IgD-negative memory B cell (primary cell): ENCODE data around the gene NAE1. TPM values are rescaled to one million over a fixed set of nuclear protein-coding genes. Genes with fewer than 3 reads are reported as not detected.

ENCODE experiments used
- H3K27ac Mint-ChIP-seq, 3 donors: one replicate each; pipeline ENCODE4 v1.8.0; 2020 to 2022; ENCODE audit warnings: mild to moderate bottlenecking in 3 of 3, mixed read lengths in 3 of 3, moderate library complexity in 1 of 3
- H3K27me3 Mint-ChIP-seq: one replicate; pipeline ENCODE4 v1.8.0; 2021; ENCODE audit warnings: mixed read lengths
- H3K36me3 Mint-ChIP-seq: one replicate; pipeline ENCODE4 v1.8.0; 2020; ENCODE audit warnings: mild to moderate bottlenecking, mixed read lengths
- H3K4me1 Mint-ChIP-seq, 3 donors: one replicate each; pipeline ENCODE4 v1.8.0; 2020 to 2022; ENCODE audit warnings: mixed read lengths in 3 of 3, mild to moderate bottlenecking in 1 of 3
- H3K4me3 Mint-ChIP-seq, 4 donors: one replicate each; pipeline ENCODE4 v1.8.0; 2020 to 2022; ENCODE audit warnings: mild to moderate bottlenecking in 4 of 4, mixed read lengths in 4 of 4, moderate library complexity in 3 of 4
- H3K9me3 Mint-ChIP-seq, 3 donors: one replicate each; pipeline ENCODE4 v1.8.0; 2020 to 2021; ENCODE audit warnings: mixed read lengths in 3 of 3, mild to moderate bottlenecking in 1 of 3
- polyA plus RNA-seq: library from polyadenylated mRNA; unstranded; fragments of 300-500 nt; fragmentation: Illumina TruSeq; gene quantifications from one replicate; pipeline ENCODE4 v1.2.3, GENCODE V29; 2021

Gene NAE1
- polyA plus RNA-seq, 1 donor from 2014 or later, result 55.5 TPM

GRCh38 chr16:66844342-66845079, 13.7 kb upstream of the NAE1 start, which contains the start of gene CA7:
CA7 (plus strand) TSS chr16:66844414; CDS start chr16:66844488, 74 bp downstream.
- Mint-ChIP-seq H3K4me3 (peak within 1 kb of the TSS in 3 of 4 donors; percentile 66 to 77 (median 67)), H3K36me3 (no peaks in the 10 kb centered on the region), H3K9me3 (no peaks in the 10 kb centered on the region), H3K27me3 (peaks cover 33% of the 10 kb centered on the region), H3K4me1 (peaks cover 0 to 5% (median 5%) of the 10 kb centered on the region in 3 donors), H3K27ac (no peak within 1 kb of the TSS)

DNA sequence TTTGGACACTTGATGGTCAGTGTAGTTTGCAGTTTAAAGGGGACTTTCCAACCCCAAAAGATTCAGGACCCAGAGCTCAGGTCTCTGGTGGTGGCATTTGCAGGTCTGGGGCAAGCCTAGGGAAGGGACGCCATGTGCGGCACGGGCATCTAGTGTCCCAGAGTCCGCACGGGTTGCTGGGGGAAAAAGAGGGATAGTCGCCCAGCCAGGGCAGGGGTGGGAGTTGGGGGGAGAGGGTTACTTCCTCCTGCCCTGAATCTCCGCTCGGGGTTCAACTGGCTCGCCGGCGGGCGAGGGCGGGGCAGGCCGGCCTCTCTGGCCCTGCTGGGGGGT, 13.2 kb upstream of the NAE1 start:
- no peaks in the 10 kb centered on the region for H3K9me3 Mint-ChIP-seq
- H3K27me3 Mint-ChIP-seq, result peaks cover 33% of the 10 kb centered on the region
- peak overlapping the region in 3 of 4 donors; percentile 66 to 77 (median 67) for H3K4me3 Mint-ChIP-seq
- H3K4me1 Mint-ChIP-seq, result peaks cover 0 to 5% (median 5%) of the 10 kb centered on the region in 3 donors
- H3K27ac Mint-ChIP-seq, result no peak overlapping the region
- no peaks in the 10 kb centered on the region for H3K36me3 Mint-ChIP-seq

- Mint-ChIP-seq H3K27me3 (peaks cover 30% of the 10 kb centered on the region), H3K4me1 (peaks cover 0 to 5% (median 5%) of the 10 kb centered on the region in 3 donors), H3K4me3 (peak overlapping the region in 2 of 4 donors; percentile 67 to 73), H3K27ac (no peak overlapping the region), H3K36me3 (no peaks in the 10 kb centered on the region), H3K9me3 (peaks cover 0 to 5% (median 2%) of the 10 kb centered on the region in 3 donors)
These were observed 12.4 kb upstream of the NAE1 start for GRCh38 chr16:66843191-66843590.

DNA sequence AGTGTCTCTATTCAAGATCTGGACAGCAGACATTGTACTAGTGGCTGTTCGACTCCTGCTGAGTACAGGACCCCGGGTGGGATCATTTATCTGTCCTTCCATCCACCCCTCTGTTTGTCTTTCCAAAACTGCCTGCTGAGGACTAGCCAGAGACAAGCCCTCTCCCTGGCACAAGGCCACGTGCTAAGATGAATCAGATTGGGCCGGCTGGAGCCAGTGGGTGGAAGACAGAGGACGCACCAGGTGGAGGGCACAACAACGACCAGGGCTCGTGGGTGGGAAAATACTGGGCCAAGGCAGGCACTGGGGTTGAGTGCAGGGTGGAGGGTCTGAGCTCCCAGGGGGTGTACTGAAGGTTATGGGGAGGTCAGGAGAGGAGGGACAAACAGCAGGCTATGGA, 12.0 kb upstream of the NAE1 start:
- H3K27me3 Mint-ChIP-seq, result peaks cover 27% of the 10 kb centered on the region
- H3K27ac Mint-ChIP-seq, result no peak overlapping the region
- peaks cover 0 to 5% (median 2%) of the 10 kb centered on the region in 3 donors for H3K9me3 Mint-ChIP-seq

GRCh38 chr16:66841366-66841765, 10.6 kb upstream of the NAE1 start:
- Mint-ChIP-seq H3K27ac (no peak overlapping the region), H3K4me3 (no peak overlapping the region), H3K36me3 (no peaks in the 10 kb centered on the region), H3K27me3 (peaks cover 26% of the 10 kb centered on the region), H3K9me3 (peaks cover 0 to 5% (median 2%) of the 10 kb centered on the region in 3 donors), H3K4me1 (peaks cover 0 to 5% (median 5%) of the 10 kb centered on the region in 3 donors)

More for the DNA sequence above, 12.0 kb upstream of the NAE1 start:
- Mint-ChIP-seq H3K36me3 (no peaks in the 10 kb centered on the region), H3K4me1 (peaks cover 0 to 5% (median 5%) of the 10 kb centered on the region in 3 donors), H3K4me3 (no peak overlapping the region)

GRCh38 chr16:66840883-66841282, 10.1 kb upstream of the NAE1 start:
- Mint-ChIP-seq H3K36me3 (no peaks in the 10 kb centered on the region), H3K4me1 (peaks cover 0 to 3% (median 3%) of the 10 kb centered on the region in 3 donors), H3K27ac (no peak overlapping the region), H3K4me3 (no peak overlapping the region), H3K27me3 (peaks cover 22% of the 10 kb centered on the region), H3K9me3 (peaks cover 0 to 5% (median 2%) of the 10 kb centered on the region in 3 donors)

GRCh38 chr16:66834746-66835145, 4.0 kb upstream of the NAE1 start:
- Mint-ChIP-seq H3K4me3 (peak overlapping the region in 2 of 4 donors; percentile 3 to 53), H3K27ac (no peak overlapping the region), H3K9me3 (peaks cover 0 to 5% (median 2%) of the 10 kb centered on the region in 3 donors), H3K4me1 (no peaks in the 10 kb centered on the region), H3K36me3 (no peaks in the 10 kb centered on the region), H3K27me3 (no peaks in the 10 kb centered on the region)

- no peaks in the 10 kb centered on the region for H3K27me3 Mint-ChIP-seq
- peak overlapping the region in 1 of 4 donors; percentile 67 for H3K4me3 Mint-ChIP-seq
- peak overlapping the region in 1 of 3 donors; percentile 60 for H3K27ac Mint-ChIP-seq
- peaks cover under 1% of the 10 kb centered on the region for H3K36me3 Mint-ChIP-seq
- H3K9me3 Mint-ChIP-seq, result no peaks in the 10 kb centered on the region
- peaks cover 9 to 13% (median 10%) of the 10 kb centered on the region in 3 donors for H3K4me1 Mint-ChIP-seq
These were observed 2.0 kb upstream of the NAE1 start for GRCh38 chr16:66832661-66833305.

DNA sequence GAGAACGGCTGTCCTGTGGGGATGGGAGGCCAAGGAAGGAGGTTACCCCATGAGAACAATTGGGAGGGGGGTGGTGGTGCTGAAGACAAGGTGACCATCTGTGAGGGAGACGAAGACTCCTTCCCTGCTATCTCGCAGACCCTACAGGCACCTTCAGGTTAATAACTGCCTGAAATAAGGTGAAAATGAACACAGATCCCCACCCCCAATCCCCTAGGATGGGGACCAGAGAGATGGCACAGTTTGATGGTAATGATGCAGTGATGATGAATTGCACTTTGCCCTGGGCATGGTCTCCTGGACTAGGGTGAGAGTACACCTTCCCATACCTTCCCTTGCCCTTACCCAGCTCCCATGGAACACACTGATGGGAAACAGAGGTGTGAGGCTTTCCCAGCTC, 1.4 kb upstream of the NAE1 start:
- H3K27ac Mint-ChIP-seq, result peak overlapping the region in 1 of 3 donors; percentile 60
- H3K4me3 Mint-ChIP-seq, result peak overlapping the region in 2 of 4 donors; percentile 24 to 67
- H3K4me1 Mint-ChIP-seq, result peaks cover 9 to 17% (median 13%) of the 10 kb centered on the region in 3 donors
- H3K9me3 Mint-ChIP-seq, result no peaks in the 10 kb centered on the region
- H3K27me3 Mint-ChIP-seq, result no peaks in the 10 kb centered on the region
- peaks cover 3% of the 10 kb centered on the region for H3K36me3 Mint-ChIP-seq

- peaks cover 6% of the 10 kb centered on the region for H3K36me3 Mint-ChIP-seq
These were observed 6.8 kb downstream of the NAE1 start for GRCh38 chr16:66824006-66824405.

DNA sequence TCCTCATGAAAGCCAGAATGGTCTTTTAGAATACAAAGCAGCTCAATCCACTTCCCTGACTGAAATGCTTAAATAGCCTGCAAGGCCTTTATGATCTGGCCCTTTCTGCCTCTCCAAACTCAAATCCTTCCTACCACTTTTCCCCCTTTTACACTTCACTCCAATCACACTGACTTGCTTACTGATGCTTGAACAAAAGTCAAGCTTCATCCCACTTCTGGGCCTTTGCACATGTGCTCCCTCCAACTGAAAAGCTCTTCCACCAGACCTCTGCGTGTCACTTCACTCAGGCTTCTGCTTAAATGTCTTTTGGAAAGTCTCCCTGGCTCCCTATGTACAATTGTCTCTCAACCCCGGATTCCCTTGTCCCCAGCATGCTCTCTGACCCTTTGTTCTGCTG, 16.0 kb downstream of the NAE1 start:
- Mint-ChIP-seq H3K36me3 (peaks cover 12% of the 10 kb centered on the region), H3K27ac (no peak overlapping the region), H3K9me3 (no peaks in the 10 kb centered on the region), H3K27me3 (no peaks in the 10 kb centered on the region), H3K4me3 (peak overlapping the region in 1 of 4 donors; percentile 25), H3K4me1 (peaks cover 0 to 1% (median 0%) of the 10 kb centered on the region in 3 donors)

More at GRCh38 chr16:66824006-66824405, 6.8 kb downstream of the NAE1 start:
- Mint-ChIP-seq H3K4me1 (peaks cover 9 to 14% (median 10%) of the 10 kb centered on the region in 3 donors), H3K27ac (no peak overlapping the region), H3K9me3 (no peaks in the 10 kb centered on the region), H3K4me3 (peak overlapping the region in 1 of 4 donors; percentile 47), H3K27me3 (no peaks in the 10 kb centered on the region)

DNA sequence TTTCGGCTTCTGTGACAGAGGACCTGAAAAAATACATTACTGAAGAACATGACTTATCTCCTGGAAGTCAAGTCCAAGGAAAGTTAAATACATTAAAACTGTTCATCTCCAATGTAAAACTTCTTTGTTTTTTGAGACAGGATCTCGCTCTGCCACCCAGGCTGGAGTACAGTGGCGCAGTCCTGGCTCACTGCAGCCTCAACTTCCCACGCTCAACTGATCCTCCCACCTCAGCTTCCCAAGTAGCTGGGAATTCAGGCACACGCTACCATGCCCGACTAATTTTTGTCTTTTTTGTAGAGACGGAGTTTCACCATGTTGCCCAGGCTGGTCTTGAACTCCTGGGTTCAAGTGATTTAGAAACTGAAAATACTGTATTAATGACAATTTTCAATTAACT, 19.7 kb downstream of the NAE1 start:
- Mint-ChIP-seq H3K9me3 (no peaks in the 10 kb centered on the region), H3K4me3 (no peak overlapping the region), H3K27ac (no peak overlapping the region), H3K27me3 (no peaks in the 10 kb centered on the region), H3K36me3 (peaks cover 10% of the 10 kb centered on the region), H3K4me1 (no peaks in the 10 kb centered on the region)

GRCh38 chr16:66810391-66810790, 20.4 kb downstream of the NAE1 start:
- peaks cover 10% of the 10 kb centered on the region for H3K36me3 Mint-ChIP-seq
- no peak overlapping the region for H3K4me3 Mint-ChIP-seq
- H3K27me3 Mint-ChIP-seq, result no peaks in the 10 kb centered on the region
- no peak overlapping the region for H3K27ac Mint-ChIP-seq
- no peaks in the 10 kb centered on the region for H3K4me1 Mint-ChIP-seq
- H3K9me3 Mint-ChIP-seq, result no peaks in the 10 kb centered on the region

- Mint-ChIP-seq H3K27ac (no peak overlapping the region), H3K4me3 (no peak overlapping the region), H3K4me1 (no peaks in the 10 kb centered on the region), H3K27me3 (no peaks in the 10 kb centered on the region), H3K9me3 (no peaks in the 10 kb centered on the region), H3K36me3 (peaks cover 5% of the 10 kb centered on the region)
These were observed 21.0 kb downstream of the NAE1 start for GRCh38 chr16:66809765-66810164.

DNA sequence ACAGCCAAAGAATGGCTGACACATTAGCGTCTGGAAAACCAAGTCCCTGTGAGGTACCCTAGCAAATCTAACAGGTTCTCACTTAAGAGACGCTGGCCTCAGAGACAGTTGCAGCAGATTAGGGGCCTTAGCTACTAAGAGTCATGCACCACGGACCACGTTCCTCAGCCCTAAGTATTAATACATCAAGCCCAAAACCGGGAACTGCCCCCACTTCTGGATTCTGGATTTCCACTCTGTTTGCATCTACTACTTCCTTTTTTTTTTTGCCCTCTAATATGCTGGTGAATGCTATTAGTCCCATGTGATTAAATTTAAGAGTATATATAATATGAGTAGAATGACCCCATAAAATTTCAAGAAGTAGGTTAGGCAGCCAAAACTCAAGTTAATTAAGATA, 28.6 kb downstream of the NAE1 start:
- H3K36me3 Mint-ChIP-seq, result peaks cover 6% of the 10 kb centered on the region
- no peaks in the 10 kb centered on the region for H3K4me1 Mint-ChIP-seq
- H3K4me3 Mint-ChIP-seq, result no peak overlapping the region
- no peak overlapping the region for H3K27ac Mint-ChIP-seq
- H3K9me3 Mint-ChIP-seq, result no peaks in the 10 kb centered on the region
- H3K27me3 Mint-ChIP-seq, result no peaks in the 10 kb centered on the region
